ENCODE data around the gene NIT2. TPM values are rescaled to one million over a fixed set of nuclear protein-coding genes. Genes with fewer than 3 reads are reported as not detected.
A peak's percentile ranks its signal among the peaks of the same experiment; 100 is the strongest.

NIT2 gene
- total RNA-seq, 1 experiment from 2014 or later = 42.6 TPM

GRCh38 chr3:100395679-100396431 is 61.3 kb downstream of the NIT2 start:
- peaks cover 15% of the 10 kb centered on the region for H3K4me1 Mint-ChIP-seq (ENCODE audit: insufficient read depth, unreplicated experiment)
- H3K27me3 Mint-ChIP-seq (ENCODE audit: insufficient read depth, unreplicated experiment) = no peaks in the 10 kb centered on the region
- TF ChIP-seq CTCF (IDR thresholded peaks at IDR 0.05; ENCODE audit: unreplicated experiment) = no peak
- POLR2A ChIA-PET = interaction anchor here (1.1 kb wide), 1 partner anchor 58 kb away, joined by 3 read pairs; no protein-coding TSS in a partner anchor
- intact Hi-C loops (cut with micrococcal nuclease) = no loop called here
- no peak overlapping the region for H3K4me3 Mint-ChIP-seq (ENCODE audit: unreplicated experiment)
- peaks cover under 1% of the 10 kb centered on the region for H3K36me3 Mint-ChIP-seq (ENCODE audit: insufficient read depth, unreplicated experiment)
- H3K9me3 Mint-ChIP-seq (ENCODE audit: unreplicated experiment) = no peaks in the 10 kb centered on the region
- CTCF ChIA-PET = interaction anchor here (0.7 kb wide), 2 partner anchors 10 to 17 kb away, joined by 3 read pairs; no protein-coding TSS in a partner anchor
- BruUV-seq (replicated peaks) = no TSS peak
- H3K27ac Mint-ChIP-seq (ENCODE audit: low read depth, unreplicated experiment) = no peak overlapping the region
- DNase-seq (ENCODE audit: unreplicated experiment) = no peak

DNA sequence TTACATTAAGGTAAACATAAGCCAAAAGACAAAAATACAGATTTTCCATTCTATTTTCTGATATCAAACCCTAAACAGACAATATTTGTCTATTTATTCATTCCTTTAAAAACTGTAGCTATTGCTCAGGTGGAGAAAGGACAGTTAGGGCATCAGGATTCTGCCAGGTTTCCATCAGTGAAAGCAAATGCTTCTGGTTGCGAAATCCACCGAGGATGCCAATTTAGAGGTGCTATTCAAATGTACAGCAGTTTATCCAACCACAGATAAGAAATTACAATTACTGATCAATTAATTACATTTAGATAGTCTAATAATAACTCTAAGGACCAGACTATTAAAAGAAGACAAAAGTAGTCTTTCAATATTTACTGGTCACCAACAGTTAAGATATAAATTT is 62.4 kb downstream of the NIT2 start:
- Mint-ChIP-seq H3K36me3 (ENCODE audit: insufficient read depth, unreplicated experiment) (no peaks in the 10 kb centered on the region), H3K27me3 (ENCODE audit: insufficient read depth, unreplicated experiment) (no peaks in the 10 kb centered on the region), H3K9me3 (ENCODE audit: unreplicated experiment) (no peaks in the 10 kb centered on the region), H3K4me3 (ENCODE audit: unreplicated experiment) (no peak overlapping the region), H3K27ac (ENCODE audit: low read depth, unreplicated experiment) (no peak overlapping the region), H3K4me1 (ENCODE audit: insufficient read depth, unreplicated experiment) (peaks cover 16% of the 10 kb centered on the region)
- intact Hi-C loops (cut with micrococcal nuclease) = no loop called here
- DNase-seq (ENCODE audit: unreplicated experiment) = peak; percentile 54
- TF ChIP-seq CTCF (IDR thresholded peaks at IDR 0.05; ENCODE audit: unreplicated experiment) = no peak
- ChIA-PET POLR2A (interaction anchor here (0.6 to 1.1 kb wide), 2 partner anchors 59 to 559 kb away, joined by 3 to 4 read pairs; no protein-coding TSS in a partner anchor), CTCF (no interaction called here)
- BruUV-seq (replicated peaks) = no TSS peak

DNA sequence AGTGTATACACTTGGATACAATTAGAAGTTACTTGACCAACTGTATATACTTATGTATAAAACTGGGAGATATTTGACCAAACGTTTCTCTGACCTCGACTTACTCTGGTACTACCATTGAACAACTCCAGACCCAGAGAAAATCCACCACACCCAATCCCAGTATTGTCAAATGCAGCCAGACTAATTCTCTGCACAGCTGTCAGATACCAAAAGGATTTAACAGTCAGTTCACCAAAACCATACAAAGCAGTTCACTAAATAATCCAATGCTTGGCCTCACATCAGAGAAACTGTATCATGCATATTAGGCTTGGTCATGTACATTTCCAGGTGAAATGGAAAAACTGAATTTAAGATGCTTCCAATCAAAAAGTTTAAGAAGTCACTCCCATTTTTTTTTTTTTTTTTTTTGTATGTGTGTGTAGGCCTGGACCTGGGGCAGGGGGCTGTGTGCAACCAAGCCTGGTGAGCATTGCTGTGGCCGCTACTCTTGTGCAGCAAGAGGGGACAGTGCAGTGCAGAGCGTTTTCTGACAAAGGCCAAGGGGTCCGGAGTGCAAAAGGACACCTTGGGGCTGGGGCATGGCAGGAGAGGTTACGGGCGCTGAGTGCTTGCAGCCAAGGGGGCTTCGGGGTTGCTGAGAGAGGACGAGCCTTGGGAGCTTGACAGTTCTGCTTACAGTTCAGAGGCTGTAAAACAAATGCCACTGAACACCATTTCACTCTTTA is 64.9 kb downstream of the NIT2 start:
- no TSS peak for BruUV-seq (replicated peaks)
- ChIA-PET POLR2A (interaction anchor here (0.7 to 3.6 kb wide), 10 partner anchors 10 to 1174 kb away, joined by 3 to 66 read pairs (median 3); partner anchors contain the start of genes NIT2, PCNP and TMEM45A), CTCF (interaction anchor here (0.5 to 1.3 kb wide), 3 partner anchors 8 to 192 kb away, joined by 3 read pairs; no protein-coding TSS in a partner anchor)
- Mint-ChIP-seq H3K4me1 (ENCODE audit: insufficient read depth, unreplicated experiment) (peaks cover 28% of the 10 kb centered on the region), H3K27me3 (ENCODE audit: insufficient read depth, unreplicated experiment) (no peaks in the 10 kb centered on the region), H3K4me3 (ENCODE audit: unreplicated experiment) (peak overlapping the region; percentile 98), H3K9me3 (ENCODE audit: unreplicated experiment) (no peaks in the 10 kb centered on the region), H3K36me3 (ENCODE audit: insufficient read depth, unreplicated experiment) (no peaks in the 10 kb centered on the region), H3K27ac (ENCODE audit: low read depth, unreplicated experiment) (no peak overlapping the region)
- TF ChIP-seq CTCF (IDR thresholded peaks at IDR 0.05; ENCODE audit: unreplicated experiment) = no peak
- intact Hi-C loops (cut with micrococcal nuclease) = no loop called here
- DNase-seq (ENCODE audit: unreplicated experiment) = no peak

- ChIA-PET POLR2A (interaction anchor here (0.6 to 3.6 kb wide), 15 partner anchors 11 to 1173 kb away, joined by 3 to 66 read pairs (median 5); partner anchors contain the start of genes NIT2 and PCNP), CTCF (interaction anchor here (1.1 to 2.4 kb wide), 2 partner anchors 9 to 191 kb away, joined by 3 to 6 read pairs; no protein-coding TSS in a partner anchor)
- no peaks in the 10 kb centered on the region for H3K27me3 Mint-ChIP-seq (ENCODE audit: insufficient read depth, unreplicated experiment)
- H3K36me3 Mint-ChIP-seq (ENCODE audit: insufficient read depth, unreplicated experiment) = no peaks in the 10 kb centered on the region
- no peaks in the 10 kb centered on the region for H3K9me3 Mint-ChIP-seq (ENCODE audit: unreplicated experiment)
- DNase-seq (ENCODE audit: unreplicated experiment) = peak; percentile 15
- peak overlapping the region; percentile 98 for H3K4me3 Mint-ChIP-seq (ENCODE audit: unreplicated experiment)
- H3K27ac Mint-ChIP-seq (ENCODE audit: low read depth, unreplicated experiment) = peak overlapping the region; percentile 97
- intact Hi-C loops (cut with micrococcal nuclease) = no loop called here
- peaks cover 31% of the 10 kb centered on the region for H3K4me1 Mint-ChIP-seq (ENCODE audit: insufficient read depth, unreplicated experiment)
- no peak for TF ChIP-seq CTCF (IDR thresholded peaks at IDR 0.05; ENCODE audit: unreplicated experiment)
- no TSS peak for BruUV-seq (replicated peaks)
Measured at GRCh38 chr3:100400419-100400779, 65.8 kb downstream of the NIT2 start.

Data from MCF 10A (cell line).